GM23338 (cell line): Measurements from ENCODE around the gene PANK3. TPM values are rescaled to one million over a fixed set of nuclear protein-coding genes. Genes with fewer than 3 reads are reported as not detected.
"Not testable (repeated sequence)": the region's sequence is repeated elsewhere in the genome, so short reads cannot be mapped to it uniquely, and the experiment has no call there.

Experiments
- ATAC-seq: fragments of 200-7000 bp; cut with Tn5 transposase; 3 replicates; pipeline ENCODE4 v1.9.1; 2020
- DNase-seq: peaks from one replicate; pipeline ENCODE4 v3.0.0-alpha.2; 2015; ENCODE audit warnings: low spot score
- H2AFZ ChIP-seq: fragments of 200-600 bp; sonication (generic); 2 replicates; pipeline ENCODE4 v1.8.0; 2016; ENCODE audit warnings: antibody characterized with exemption, mild to moderate bottlenecking, moderate library complexity
- H3F3A ChIP-seq: fragments of 200-600 bp; sonication (generic); replicated peaks from 2 replicates; pipeline ENCODE4 v1.8.0; 2017; ENCODE audit warnings: antibody characterized with exemption, mixed run types, low read depth
- H3K27ac ChIP-seq: fragments of 200-600 bp; sonication (generic); 2 replicates; pipeline ENCODE4 v1.6.1; 2016; ENCODE audit warnings: low read depth
- H3K27me3 ChIP-seq: fragments of 200-600 bp; sonication (generic); 2 replicates; pipeline ENCODE4 v1.8.0; 2016; ENCODE audit warnings: mild to moderate bottlenecking, mixed run types, moderate library complexity; ENCODE audit not compliant: insufficient read depth
- H3K36me3 ChIP-seq: fragments of 200-600 bp; sonication (generic); 2 replicates; pipeline ENCODE4 v1.8.0; 2016; ENCODE audit warnings: mild to moderate bottlenecking; ENCODE audit not compliant: insufficient read depth
- H3K4me1 ChIP-seq: fragments of 200-600 bp; sonication (generic); 2 replicates; pipeline ENCODE4 v1.8.0; 2016; ENCODE audit warnings: mild to moderate bottlenecking, moderate library complexity; ENCODE audit not compliant: insufficient read depth
- H3K4me2 ChIP-seq: fragments of 200-600 bp; sonication (generic); 2 replicates; pipeline ENCODE4 v1.7.1; 2017; ENCODE audit warnings: mixed run types
- H3K4me3 ChIP-seq: fragments of 200-600 bp; sonication (generic); 2 replicates; pipeline ENCODE4 v1.6.1; 2016; ENCODE audit warnings: mixed run types
- H3K79me2 ChIP-seq: fragments of 200-600 bp; sonication (generic); replicated peaks from 2 replicates; pipeline ENCODE4 v1.8.0; 2017; ENCODE audit warnings: mild to moderate bottlenecking; ENCODE audit not compliant: insufficient read depth
- H3K9me2 ChIP-seq: fragments of 200-600 bp; sonication (generic); 2 replicates; pipeline ENCODE4 v1.8.0; 2017; ENCODE audit not compliant: insufficient read depth
- H4K20me1 ChIP-seq: fragments of 200-600 bp; sonication (generic); replicated peaks from 2 replicates; pipeline ENCODE4 v1.8.0; 2017; ENCODE audit warnings: mild to moderate bottlenecking; ENCODE audit not compliant: insufficient read depth
- H3K27ac Mint-ChIP-seq: 2 replicates; pipeline ENCODE4 v1.8.0; 2020; ENCODE audit warnings: inconsistent platforms, mild to moderate bottlenecking, moderate library complexity, mixed read lengths
- H3K27me3 Mint-ChIP-seq: 3 replicates; pipeline ENCODE4 v1.8.0; 2022; ENCODE audit warnings: low read depth, mild to moderate bottlenecking, moderate library complexity, mixed read lengths, inconsistent platforms; ENCODE audit not compliant: insufficient read depth, poor library complexity
- H3K36me3 Mint-ChIP-seq: 3 replicates; pipeline ENCODE4 v1.8.0; 2021; ENCODE audit warnings: low read depth, mild to moderate bottlenecking, inconsistent platforms, moderate library complexity, mixed read lengths
- H3K4me1 Mint-ChIP-seq: 3 replicates; pipeline ENCODE4 v1.8.0; 2020; ENCODE audit warnings: mild to moderate bottlenecking, inconsistent platforms, mixed read lengths
- H3K4me3 Mint-ChIP-seq: 3 replicates; pipeline ENCODE4 v1.8.0; 2021; ENCODE audit warnings: moderate library complexity, mild to moderate bottlenecking, inconsistent platforms, mixed read lengths
- H3K9me3 Mint-ChIP-seq: 3 replicates; pipeline ENCODE4 v1.8.0; 2020; ENCODE audit warnings: moderate library complexity, mild to moderate bottlenecking, inconsistent platforms, mixed read lengths
- CREB1 ChIP-seq: fragments of 250-450 bp; sonication (Bioruptor Pico); IDR thresholded peaks from 2 replicates; pipeline ENCODE4 v1.5.0; 2020; ENCODE audit warnings: low read depth, mild to moderate bottlenecking, moderate library complexity
- EZH2 ChIP-seq: fragments of 200-600 bp; sonication (generic); IDR thresholded peaks from one replicate; pipeline ENCODE4 v1.8.0; 2017; ENCODE audit warnings: antibody characterized with exemption, mild to moderate bottlenecking, low read depth; ENCODE audit not compliant: unreplicated experiment
- JUNB ChIP-seq: IDR thresholded peaks from one replicate; pipeline ENCODE4 v1.6.1; 2016; ENCODE audit warnings: antibody characterized with exemption; ENCODE audit not compliant: unreplicated experiment
- polyA plus RNA-seq: library from polyadenylated mRNA; unstranded; fragments of >200 nt; fragmentation: Nextera tagmentation; extraction: Ambion mirVana; gene quantifications from 2 replicates; pipeline ENCODE4 v1.2.1, GENCODE V29; 2016
- total RNA-seq: library from RNA; depleted of rRNA; stranded (reverse); fragments of >200 nt; shearing (Covaris generic); gene quantifications from 2 replicates; pipeline ENCODE4 v1.2.3, GENCODE V29; 2014
- TF ChIP-seq, protein P1 (sequence below): IDR thresholded peaks from one replicate; pipeline ENCODE4 v1.6.1; 2018; ENCODE audit warnings: antibody characterized with exemption; ENCODE audit not compliant: unreplicated experiment
- TF ChIP-seq, protein P2 (sequence below): fragments of 250-450 bp; sonication (Bioruptor Pico); IDR thresholded peaks from 2 replicates; pipeline ENCODE4 v1.5.0; 2020; ENCODE audit warnings: mild to moderate bottlenecking, moderate library complexity

Gene PANK3
- total and polyA plus RNA-seq, 2 experiments from 2014 or later, result 17.0 to 91.6 TPM

DNA sequence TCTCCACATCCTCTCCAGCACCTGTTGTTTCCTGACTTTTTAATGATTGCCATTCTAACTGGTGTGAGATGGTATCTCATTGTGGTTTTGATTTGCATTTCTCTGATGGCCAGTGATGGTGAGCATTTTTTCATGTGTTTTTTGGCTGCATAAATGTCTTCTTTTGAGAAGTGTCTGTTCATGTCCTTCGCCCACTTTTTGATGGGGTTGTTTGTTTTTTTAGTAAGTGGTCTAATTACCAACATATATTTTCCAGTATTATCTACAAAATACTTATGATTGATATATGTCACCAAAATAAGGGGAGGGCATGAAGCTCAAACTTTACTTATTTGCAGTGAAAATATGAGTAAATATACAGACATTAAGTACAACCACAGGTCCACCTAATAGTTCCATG is 5.0 kb downstream of the PANK3 start:
- H3K27me3 ChIP-seq, result not testable (repeated sequence)
- H4K20me1 ChIP-seq, result peaks cover 52% of the 10 kb centered on the region

DNA sequence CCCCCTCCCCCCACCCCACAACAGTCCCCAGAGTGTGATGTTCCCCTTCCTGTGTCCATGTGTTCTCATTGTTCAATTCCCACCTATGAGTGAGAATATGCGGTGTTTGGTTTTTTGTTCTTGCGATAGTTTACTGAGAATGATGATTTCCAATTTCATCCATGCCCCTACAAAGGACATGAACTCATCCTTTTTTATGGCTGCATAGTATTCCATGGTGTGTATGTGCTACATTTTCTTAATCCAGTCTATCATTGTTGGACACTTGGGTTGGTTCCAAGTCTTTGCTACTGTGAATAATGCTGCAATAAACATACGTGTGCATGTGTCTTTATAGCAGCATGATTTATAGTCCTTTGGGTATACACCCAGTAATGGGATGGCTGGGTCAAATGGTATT is 5.5 kb downstream of the PANK3 start:
- Histone ChIP-seq H4K20me1 (peaks cover 51% of the 10 kb centered on the region), H3K79me2 (peaks cover 100% of the 10 kb centered on the region), H3K4me1 (peaks cover 32% of the 10 kb centered on the region)
- not testable (repeated sequence) for H2AFZ ChIP-seq, H3K4me2 ChIP-seq, H3K27me3 Mint-ChIP-seq, H3F3A ChIP-seq, H3K27ac Mint-ChIP-seq, H3K4me3 Mint-ChIP-seq, H3K9me3 Mint-ChIP-seq, H3K4me3 ChIP-seq, H3K9me2 ChIP-seq, H3K27me3 ChIP-seq, H3K27ac ChIP-seq, ATAC-seq, DNase-seq, H3K36me3 ChIP-seq
- Mint-ChIP-seq H3K36me3 (peaks cover 42% of the 10 kb centered on the region; the same call in 2 of the 3 replicates), H3K4me1 (peaks cover 22% of the 10 kb centered on the region; the same call in 2 of the 3 replicates)

More for the DNA sequence above, 5.0 kb downstream of the PANK3 start:
- H3K27ac ChIP-seq, H2AFZ ChIP-seq, H3K4me3 ChIP-seq, H3K27ac Mint-ChIP-seq, H3K9me3 Mint-ChIP-seq, H3K9me2 ChIP-seq, H3K27me3 Mint-ChIP-seq, H3K36me3 ChIP-seq, DNase-seq, H3F3A ChIP-seq, ATAC-seq, H3K4me2 ChIP-seq, H3K4me3 Mint-ChIP-seq: not testable (repeated sequence)
- H3K79me2 ChIP-seq, result peaks cover 98% of the 10 kb centered on the region
- H3K4me1 ChIP-seq, result peaks cover 32% of the 10 kb centered on the region
- H3K4me1 Mint-ChIP-seq, result peaks cover 22% of the 10 kb centered on the region; the same call in 2 of the 3 replicates
- peaks cover 41% of the 10 kb centered on the region; the same call in 2 of the 3 replicates for H3K36me3 Mint-ChIP-seq

DNA sequence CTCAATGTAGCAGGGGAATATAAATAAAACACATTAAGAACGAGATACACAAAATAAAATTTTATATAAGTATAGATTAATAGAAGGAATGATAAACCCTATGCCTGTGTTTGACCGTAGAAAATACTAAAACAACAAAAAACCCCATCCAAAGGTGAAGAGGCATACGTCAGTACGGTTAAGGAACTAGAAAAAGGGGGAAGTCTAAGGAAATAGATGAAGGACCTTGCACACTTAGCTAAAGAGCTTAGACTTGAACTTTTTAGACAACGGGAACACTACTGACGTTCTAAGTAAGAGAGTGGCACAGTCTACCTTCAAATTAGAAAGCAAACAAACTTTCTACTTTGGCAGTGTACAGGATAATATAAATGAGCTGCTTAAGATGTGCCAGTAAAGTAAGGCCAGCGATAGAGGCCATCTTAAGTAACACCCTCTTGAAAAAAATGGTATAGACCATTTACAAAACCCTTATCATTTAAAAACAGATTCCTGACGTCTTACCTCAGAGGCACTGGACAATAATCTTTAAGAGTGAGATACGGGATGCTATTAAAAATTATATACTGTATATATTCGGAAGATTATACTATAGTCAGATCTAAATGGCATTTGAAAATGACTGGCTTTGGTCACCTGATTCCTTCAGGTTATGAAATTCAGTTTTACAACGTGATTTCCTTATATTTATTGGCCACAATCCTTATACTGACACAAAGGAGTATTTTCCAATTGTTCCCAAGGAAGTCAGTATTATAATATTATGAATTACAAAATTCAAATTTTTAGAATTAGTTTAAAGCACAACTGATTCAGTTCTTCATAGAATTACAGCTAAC is 8.5 kb downstream of the PANK3 start:
- Mint-ChIP-seq H3K4me3 (no peak overlapping the region), H3K36me3 (peaks cover 54% of the 10 kb centered on the region; the same call in 2 of the 3 replicates), H3K9me3 (no peaks in the 10 kb centered on the region), H3K27me3 (no peaks in the 10 kb centered on the region), H3K27ac (no peak overlapping the region), H3K4me1 (peaks cover 7% of the 10 kb centered on the region; the same call in 2 of the 3 replicates)
- Histone ChIP-seq H3K4me2 (no peak overlapping the region), H3K27me3 (no peaks in the 10 kb centered on the region), H3F3A (no peaks in the 10 kb centered on the region), H3K36me3 (peaks cover 10% of the 10 kb centered on the region; the same call in 1 of the 2 replicates), H3K9me2 (no peaks in the 10 kb centered on the region), H3K79me2 (peaks cover 99% of the 10 kb centered on the region), H4K20me1 (peaks cover 52% of the 10 kb centered on the region), H2AFZ (no peak overlapping the region), H3K4me3 (no peak overlapping the region), H3K4me1 (peaks cover 8% of the 10 kb centered on the region), H3K27ac (no peak overlapping the region)
- DNase-seq (no peak), ATAC-seq (no peak)
- TF ChIP-seq, protein P1, sequence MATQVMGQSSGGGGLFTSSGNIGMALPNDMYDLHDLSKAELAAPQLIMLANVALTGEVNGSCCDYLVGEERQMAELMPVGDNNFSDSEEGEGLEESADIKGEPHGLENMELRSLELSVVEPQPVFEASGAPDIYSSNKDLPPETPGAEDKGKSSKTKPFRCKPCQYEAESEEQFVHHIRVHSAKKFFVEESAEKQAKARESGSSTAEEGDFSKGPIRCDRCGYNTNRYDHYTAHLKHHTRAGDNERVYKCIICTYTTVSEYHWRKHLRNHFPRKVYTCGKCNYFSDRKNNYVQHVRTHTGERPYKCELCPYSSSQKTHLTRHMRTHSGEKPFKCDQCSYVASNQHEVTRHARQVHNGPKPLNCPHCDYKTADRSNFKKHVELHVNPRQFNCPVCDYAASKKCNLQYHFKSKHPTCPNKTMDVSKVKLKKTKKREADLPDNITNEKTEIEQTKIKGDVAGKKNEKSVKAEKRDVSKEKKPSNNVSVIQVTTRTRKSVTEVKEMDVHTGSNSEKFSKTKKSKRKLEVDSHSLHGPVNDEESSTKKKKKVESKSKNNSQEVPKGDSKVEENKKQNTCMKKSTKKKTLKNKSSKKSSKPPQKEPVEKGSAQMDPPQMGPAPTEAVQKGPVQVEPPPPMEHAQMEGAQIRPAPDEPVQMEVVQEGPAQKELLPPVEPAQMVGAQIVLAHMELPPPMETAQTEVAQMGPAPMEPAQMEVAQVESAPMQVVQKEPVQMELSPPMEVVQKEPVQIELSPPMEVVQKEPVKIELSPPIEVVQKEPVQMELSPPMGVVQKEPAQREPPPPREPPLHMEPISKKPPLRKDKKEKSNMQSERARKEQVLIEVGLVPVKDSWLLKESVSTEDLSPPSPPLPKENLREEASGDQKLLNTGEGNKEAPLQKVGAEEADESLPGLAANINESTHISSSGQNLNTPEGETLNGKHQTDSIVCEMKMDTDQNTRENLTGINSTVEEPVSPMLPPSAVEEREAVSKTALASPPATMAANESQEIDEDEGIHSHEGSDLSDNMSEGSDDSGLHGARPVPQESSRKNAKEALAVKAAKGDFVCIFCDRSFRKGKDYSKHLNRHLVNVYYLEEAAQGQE, result no peak
- TF ChIP-seq, protein P2, sequence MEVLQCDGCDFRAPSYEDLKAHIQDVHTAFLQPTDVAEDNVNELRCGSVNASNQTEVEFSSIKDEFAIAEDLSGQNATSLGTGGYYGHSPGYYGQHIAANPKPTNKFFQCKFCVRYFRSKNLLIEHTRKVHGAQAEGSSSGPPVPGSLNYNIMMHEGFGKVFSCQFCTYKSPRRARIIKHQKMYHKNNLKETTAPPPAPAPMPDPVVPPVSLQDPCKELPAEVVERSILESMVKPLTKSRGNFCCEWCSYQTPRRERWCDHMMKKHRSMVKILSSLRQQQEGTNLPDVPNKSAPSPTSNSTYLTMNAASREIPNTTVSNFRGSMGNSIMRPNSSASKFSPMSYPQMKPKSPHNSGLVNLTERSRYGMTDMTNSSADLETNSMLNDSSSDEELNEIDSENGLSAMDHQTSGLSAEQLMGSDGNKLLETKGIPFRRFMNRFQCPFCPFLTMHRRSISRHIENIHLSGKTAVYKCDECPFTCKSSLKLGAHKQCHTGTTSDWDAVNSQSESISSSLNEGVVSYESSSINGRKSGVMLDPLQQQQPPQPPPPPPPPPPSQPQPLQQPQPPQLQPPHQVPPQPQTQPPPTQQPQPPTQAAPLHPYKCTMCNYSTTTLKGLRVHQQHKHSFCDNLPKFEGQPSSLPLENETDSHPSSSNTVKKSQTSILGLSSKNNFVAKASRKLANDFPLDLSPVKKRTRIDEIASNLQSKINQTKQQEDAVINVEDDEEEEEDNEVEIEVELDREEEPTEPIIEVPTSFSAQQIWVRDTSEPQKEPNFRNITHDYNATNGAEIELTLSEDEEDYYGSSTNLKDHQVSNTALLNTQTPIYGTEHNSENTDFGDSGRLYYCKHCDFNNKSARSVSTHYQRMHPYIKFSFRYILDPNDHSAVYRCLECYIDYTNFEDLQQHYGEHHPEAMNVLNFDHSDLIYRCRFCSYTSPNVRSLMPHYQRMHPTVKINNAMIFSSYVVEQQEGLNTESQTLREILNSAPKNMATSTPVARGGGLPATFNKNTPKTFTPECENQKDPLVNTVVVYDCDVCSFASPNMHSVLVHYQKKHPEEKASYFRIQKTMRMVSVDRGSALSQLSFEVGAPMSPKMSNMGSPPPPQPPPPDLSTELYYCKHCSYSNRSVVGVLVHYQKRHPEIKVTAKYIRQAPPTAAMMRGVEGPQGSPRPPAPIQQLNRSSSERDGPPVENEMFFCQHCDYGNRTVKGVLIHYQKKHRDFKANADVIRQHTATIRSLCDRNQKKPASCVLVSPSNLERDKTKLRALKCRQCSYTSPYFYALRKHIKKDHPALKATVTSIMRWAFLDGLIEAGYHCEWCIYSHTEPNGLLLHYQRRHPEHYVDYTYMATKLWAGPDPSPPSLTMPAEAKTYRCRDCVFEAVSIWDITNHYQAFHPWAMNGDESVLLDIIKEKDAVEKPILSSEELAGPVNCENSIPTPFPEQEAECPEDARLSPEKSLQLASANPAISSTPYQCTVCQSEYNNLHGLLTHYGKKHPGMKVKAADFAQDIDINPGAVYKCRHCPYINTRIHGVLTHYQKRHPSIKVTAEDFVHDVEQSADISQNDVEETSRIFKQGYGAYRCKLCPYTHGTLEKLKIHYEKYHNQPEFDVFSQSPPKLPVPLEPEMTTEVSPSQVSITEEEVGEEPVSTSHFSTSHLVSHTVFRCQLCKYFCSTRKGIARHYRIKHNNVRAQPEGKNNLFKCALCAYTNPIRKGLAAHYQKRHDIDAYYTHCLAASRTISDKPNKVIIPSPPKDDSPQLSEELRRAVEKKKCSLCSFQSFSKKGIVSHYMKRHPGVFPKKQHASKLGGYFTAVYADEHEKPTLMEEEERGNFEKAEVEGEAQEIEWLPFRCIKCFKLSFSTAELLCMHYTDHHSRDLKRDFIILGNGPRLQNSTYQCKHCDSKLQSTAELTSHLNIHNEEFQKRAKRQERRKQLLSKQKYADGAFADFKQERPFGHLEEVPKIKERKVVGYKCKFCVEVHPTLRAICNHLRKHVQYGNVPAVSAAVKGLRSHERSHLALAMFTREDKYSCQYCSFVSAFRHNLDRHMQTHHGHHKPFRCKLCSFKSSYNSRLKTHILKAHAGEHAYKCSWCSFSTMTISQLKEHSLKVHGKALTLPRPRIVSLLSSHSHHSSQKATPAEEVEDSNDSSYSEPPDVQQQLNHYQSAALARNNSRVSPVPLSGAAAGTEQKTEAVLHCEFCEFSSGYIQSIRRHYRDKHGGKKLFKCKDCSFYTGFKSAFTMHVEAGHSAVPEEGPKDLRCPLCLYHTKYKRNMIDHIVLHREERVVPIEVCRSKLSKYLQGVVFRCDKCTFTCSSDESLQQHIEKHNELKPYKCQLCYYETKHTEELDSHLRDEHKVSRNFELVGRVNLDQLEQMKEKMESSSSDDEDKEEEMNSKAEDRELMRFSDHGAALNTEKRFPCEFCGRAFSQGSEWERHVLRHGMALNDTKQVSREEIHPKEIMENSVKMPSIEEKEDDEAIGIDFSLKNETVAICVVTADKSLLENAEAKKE (CRISPR knock-in tag), result no peak
- no peak for TF ChIP-seq JUNB
- TF ChIP-seq EZH2, result no peak
- TF ChIP-seq CREB1, result no peak
